Measurements from ENCODE around the gene CLDN34.

- TF ChIP-seq CTCF (IDR thresholded peaks at IDR 0.05) (no peak), EZH2 (IDR thresholded peaks at IDR 0.05; ENCODE audit: borderline replicate concordance, insufficient read depth, low read depth, low read length, poor library complexity, severe bottlenecking) (no peak)
Observed at GRCh38 chrX:9948406-9948805, 18.8 kb upstream of the CLDN34 start.
